CD4-positive, alpha-beta T cell treated with Interleukin-4 for 4 hours (primary cell): ENCODE measurements around the gene RPL13A.

ENCODE experiments used
- DNase-seq: peaks from one replicate; pipeline ENCODE4 v3.0.0-alpha.2; 2020

RPL13A gene

DNA sequence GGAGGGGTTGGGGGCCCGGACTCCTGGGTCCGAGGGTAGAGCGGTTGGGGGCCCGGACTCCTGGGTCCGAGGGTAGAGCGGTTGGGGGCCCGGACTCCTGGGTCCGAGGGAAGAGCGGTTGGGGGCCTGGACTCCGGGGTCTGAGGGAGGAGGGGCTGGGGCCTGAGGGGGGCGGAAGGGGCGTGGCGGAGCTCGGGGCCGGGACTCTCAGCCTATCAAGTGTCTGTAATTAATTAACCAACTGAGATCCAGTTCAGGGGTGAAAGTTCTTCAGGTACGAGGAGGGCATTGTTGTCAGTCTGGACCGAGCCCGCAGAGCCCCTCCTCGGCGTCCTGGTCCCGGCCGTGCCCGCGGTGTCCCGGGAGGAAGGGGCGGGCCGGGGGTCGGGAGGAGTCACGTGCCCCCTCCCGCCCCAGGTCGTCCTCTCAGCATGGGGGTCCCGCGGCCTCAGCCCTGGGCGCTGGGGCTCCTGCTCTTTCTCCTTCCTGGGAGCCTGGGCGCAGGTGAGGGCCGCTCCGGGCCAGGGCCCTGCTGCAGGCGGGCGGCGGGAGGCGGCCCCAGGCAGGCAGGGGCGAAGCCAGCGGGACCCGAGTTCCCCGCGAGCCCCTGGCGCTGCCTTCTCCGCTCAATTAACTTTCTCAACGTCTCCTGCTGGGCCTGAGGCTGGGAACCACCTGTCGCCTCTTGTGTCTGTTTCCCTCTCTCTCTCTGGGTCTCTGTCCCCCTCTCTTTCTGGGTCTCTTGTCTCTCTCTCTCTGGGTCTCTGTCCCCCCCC lies 25.8 kb downstream of the RPL13A start:
- DNase-seq: no peak

DNA sequence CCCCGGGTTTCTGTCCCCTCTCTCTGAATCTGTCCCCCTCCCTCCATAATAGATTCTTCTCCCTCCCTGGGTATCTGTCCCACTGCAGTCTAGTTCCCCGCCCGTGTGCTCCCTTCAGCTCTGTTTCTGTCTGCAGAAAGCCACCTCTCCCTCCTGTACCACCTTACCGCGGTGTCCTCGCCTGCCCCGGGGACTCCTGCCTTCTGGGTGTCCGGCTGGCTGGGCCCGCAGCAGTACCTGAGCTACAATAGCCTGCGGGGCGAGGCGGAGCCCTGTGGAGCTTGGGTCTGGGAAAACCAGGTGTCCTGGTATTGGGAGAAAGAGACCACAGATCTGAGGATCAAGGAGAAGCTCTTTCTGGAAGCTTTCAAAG lies 26.3 kb downstream of the RPL13A start:
- no peak for DNase-seq

DNA sequence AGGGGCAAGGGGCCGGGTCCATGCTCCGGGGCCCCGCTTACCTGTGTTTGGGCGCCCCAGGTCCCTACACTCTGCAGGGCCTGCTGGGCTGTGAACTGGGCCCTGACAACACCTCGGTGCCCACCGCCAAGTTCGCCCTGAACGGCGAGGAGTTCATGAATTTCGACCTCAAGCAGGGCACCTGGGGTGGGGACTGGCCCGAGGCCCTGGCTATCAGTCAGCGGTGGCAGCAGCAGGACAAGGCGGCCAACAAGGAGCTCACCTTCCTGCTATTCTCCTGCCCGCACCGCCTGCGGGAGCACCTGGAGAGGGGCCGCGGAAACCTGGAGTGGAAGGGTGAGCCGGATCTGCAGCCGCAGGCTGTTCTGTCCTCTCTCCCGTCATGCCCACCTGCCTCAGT lies 26.7 kb downstream of the RPL13A start:
- no peak for DNase-seq

- no peak for DNase-seq
These were observed 28.4 kb downstream of the RPL13A start for GRCh38 chr19:49515767-49516166.

- no peak for DNase-seq
These were observed 30.6 kb downstream of the RPL13A start for GRCh38 chr19:49518033-49518432.

- DNase-seq: no peak
These were observed 33.4 kb downstream of the RPL13A start for GRCh38 chr19:49520705-49521319.

GRCh38 chr19:49524812-49525455 lies 37.5 kb downstream of the RPL13A start:
- DNase-seq: no peak

DNA sequence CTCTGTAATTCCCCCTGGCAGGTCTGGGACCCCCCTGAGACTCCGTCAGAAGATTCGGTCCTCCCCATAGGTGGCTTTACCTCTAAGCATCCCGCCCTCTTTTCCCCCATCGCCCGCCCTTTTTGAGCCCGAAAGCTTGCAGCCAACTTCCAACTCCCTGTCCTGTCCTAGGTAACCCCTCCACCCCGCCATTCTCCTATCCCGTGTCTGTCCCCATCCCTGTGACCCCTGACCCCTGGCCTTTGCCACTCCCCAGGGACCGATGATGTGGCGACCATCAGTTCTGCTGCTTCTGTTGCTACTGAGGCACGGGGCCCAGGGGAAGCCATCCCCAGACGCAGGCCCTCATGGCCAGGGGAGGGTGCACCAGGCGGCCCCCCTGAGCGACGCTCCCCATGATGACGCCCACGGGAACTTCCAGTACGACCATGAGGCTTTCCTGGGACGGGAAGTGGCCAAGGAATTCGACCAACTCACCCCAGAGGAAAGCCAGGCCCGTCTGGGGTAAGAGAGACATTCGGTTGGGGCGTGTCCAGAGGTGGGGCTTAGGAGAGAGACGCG lies 40.9 kb downstream of the RPL13A start:
- DNase-seq: no peak

DNA sequence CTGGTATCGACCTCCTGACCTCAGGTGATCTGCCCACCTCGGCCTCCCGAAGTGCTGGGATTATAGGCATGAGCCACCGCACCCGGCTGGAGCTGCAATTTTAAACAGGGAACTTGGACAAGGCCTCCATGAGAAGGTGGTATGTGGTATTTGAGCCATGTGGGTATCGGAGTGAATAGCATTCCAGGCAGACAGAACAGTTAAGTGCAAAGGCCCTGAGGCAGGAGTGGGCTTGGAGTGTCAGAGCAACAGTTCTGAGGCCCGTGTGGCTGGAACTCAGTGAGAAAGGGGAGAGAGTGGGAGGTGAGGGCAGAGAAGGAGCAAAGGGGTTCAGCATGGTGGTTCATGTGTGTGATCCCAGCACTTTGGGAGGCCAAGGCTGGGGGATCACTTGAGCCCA lies 43.3 kb downstream of the RPL13A start:
- no peak for DNase-seq

DNA sequence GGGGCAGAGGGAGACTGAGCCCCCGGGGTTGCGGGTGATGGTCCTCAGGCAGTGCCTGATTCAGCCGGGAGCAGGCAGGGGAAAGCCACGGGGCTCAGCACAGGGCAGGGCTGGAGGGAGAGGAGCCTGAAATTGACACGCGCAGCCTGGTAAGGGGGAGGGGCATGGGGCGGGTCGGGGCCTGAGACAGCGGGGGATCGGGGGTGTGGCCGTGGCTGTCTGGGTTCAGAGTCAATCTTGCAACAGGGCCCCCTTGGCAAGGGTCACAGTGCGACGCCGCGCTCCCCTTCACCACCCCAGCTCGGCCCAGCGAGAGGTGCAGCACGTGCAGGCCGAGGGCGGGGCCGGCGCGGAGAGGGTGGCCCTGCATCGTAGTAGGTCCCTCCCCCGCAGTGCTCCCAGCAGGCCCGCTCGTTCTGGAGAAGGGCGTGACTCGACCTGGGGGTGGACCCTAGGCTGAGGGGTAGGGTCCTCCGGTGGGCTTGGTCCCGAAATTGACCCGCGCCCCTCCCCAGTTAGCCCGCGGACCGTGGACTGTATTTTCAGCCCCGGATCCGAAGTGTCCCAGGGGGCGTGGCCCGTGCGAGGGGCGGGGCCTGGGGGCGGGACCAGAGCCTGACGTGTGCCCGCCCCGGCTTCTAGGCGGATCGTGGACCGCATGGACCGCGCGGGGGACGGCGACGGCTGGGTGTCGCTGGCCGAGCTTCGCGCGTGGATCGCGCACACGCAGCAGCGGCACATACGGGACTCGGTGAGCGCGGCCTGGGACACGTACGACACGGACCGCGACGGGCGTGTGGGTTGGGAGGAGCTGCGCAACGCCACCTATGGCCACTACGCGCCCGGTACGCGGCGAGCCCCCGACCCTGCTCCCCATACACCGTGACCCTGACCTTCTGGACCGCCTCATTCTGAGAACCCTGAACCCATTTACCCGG lies 46.4 kb downstream of the RPL13A start:
- peak; percentile 63 for DNase-seq

DNA sequence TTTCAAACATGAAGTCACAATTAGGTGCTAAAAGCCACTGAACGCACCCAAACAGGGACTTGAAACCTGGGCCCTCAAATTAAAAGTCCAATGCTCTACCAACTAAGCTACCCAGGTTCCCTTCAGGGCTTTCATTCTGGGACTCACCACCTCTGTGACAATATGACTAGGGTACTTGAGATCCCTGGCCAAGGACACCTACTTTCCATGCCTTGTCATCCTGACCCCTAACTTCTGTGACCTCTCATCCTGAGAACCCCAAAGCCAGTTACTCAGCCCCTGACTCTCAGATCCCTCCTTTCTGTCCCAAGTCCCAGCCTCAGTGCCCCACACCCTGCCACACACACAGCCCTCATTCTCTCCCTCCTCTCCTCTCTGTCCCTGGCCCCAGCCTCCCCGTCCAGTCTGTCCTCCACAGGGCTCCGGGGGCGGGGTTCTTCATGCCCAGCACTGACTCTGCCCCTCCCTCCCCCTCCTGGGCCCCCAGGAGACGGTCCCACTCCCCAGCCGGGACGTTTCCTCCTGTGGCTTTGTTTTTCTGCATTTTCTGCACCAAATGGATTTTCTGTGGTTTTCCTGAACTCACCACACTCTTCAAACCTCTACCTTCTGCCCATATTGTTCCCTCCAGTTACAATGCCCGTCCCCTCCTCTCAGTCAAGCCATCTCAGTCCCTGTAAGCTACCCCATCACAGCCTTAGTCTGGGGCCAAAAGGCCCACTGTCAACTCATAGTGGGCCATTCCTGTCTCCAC lies 47.4 kb downstream of the RPL13A start:
- DNase-seq: no peak

DNA sequence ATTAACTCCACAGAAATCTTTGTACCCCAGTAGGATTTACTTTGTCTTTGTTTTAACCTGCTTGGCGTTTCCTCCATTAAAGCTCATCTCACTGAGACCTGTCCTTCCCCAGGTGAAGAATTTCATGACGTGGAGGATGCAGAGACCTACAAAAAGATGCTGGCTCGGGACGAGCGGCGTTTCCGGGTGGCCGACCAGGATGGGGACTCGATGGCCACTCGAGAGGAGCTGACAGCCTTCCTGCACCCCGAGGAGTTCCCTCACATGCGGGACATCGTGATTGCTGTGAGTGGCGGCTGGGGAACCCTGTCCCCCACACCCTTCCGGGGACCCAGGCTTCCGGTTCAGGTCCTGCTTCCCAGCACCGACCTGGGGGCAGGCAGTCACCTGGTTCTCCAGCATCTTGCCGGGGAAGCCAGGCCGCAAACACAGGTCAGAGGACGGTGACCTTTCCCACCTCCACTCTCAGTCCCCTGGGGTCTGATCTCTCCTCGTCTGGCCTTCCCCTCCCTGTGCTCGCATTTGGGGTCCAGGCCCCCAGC lies 49.6 kb downstream of the RPL13A start:
- DNase-seq: no peak

DNA sequence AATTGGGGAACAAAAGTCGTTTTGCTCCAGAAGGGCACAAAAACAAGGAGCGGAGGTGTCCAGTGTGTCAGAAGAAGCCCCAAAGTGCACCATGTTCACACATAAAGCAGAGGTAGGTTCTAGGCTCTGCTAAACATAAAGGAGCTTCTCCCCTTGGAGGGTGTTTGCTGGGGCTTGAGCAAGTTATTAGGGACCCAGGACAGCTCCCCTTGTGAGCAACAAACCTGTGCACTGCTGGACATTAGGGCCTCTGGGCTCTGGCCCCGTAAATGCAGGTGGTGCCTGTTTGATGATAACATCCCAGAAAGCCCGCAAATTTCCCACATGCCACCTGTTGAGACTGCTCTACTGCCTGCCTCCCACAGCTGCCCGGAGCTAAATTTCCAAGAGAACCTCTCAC lies 51.2 kb downstream of the RPL13A start:
- DNase-seq: no peak

- no peak for DNase-seq
These were observed 52.0 kb downstream of the RPL13A start for GRCh38 chr19:49539192-49539952.
